ENCODE results near the gene LOXHD1.

LOXHD1 gene

GRCh38 chr18:46536215-46536874 is 120.7 kb downstream of the LOXHD1 start:
- DNase-seq = no peak

- DNase-seq = no peak
Observed at GRCh38 chr18:46531482-46531881, 125.5 kb downstream of the LOXHD1 start.

GRCh38 chr18:46528037-46528436 is 129.0 kb downstream of the LOXHD1 start:
- no peak for DNase-seq

- no peak for DNase-seq
Observed at GRCh38 chr18:46519870-46520269, 137.2 kb downstream of the LOXHD1 start.

GRCh38 chr18:46518438-46518837 is 138.6 kb downstream of the LOXHD1 start:
- no peak for DNase-seq

- DNase-seq = no peak
Observed at GRCh38 chr18:46516555-46516954, 140.5 kb downstream of the LOXHD1 start.

- DNase-seq = no peak
Observed at GRCh38 chr18:46510386-46510785, 146.6 kb downstream of the LOXHD1 start.

GRCh38 chr18:46509530-46509929 is 147.5 kb downstream of the LOXHD1 start:
- no peak for DNase-seq

GRCh38 chr18:46506974-46507586 is 149.9 kb downstream of the LOXHD1 start:
- no peak for DNase-seq

GRCh38 chr18:46502444-46502843 is 154.6 kb downstream of the LOXHD1 start:
- DNase-seq = no peak

- no peak for DNase-seq
Observed at GRCh38 chr18:46497129-46497528, 159.9 kb downstream of the LOXHD1 start.

- DNase-seq = no peak
Observed at GRCh38 chr18:46488471-46489213, 168.4 kb downstream of the LOXHD1 start.

- DNase-seq = peak; percentile 29
Observed at GRCh38 chr18:46485675-46486194, 171.3 kb downstream of the LOXHD1 start.

- no peak for DNase-seq
Observed at GRCh38 chr18:46484971-46485370, 172.0 kb downstream of the LOXHD1 start.

- DNase-seq = no peak
Observed at GRCh38 chr18:46482831-46483230, 174.2 kb downstream of the LOXHD1 start.

- DNase-seq = no peak
Observed at GRCh38 chr18:46481847-46482245, 175.2 kb downstream of the LOXHD1 start.

GRCh38 chr18:46481048-46481846 is 175.8 kb downstream of the LOXHD1 start:
- DNase-seq = no peak

GRCh38 chr18:46480226-46480625 is 176.8 kb downstream of the LOXHD1 start:
- DNase-seq = no peak

GRCh38 chr18:46478796-46479195 is 178.2 kb downstream of the LOXHD1 start:
- DNase-seq = no peak

- no peak for DNase-seq
Observed at GRCh38 chr18:46477425-46478011, 179.5 kb downstream of the LOXHD1 start.

- DNase-seq = no peak
Observed at GRCh38 chr18:46475390-46475752, 181.6 kb downstream of the LOXHD1 start.

GRCh38 chr18:46474487-46475389 is 182.3 kb downstream of the LOXHD1 start:
- DNase-seq = peak; percentile 58

Data from NCI-H2107 (cell line).